GM23338 (cell line): ENCODE results near the gene CNPY1. TPM values are rescaled to one million over a fixed set of nuclear protein-coding genes. Genes with fewer than 3 reads are reported as not detected.

Experiments
- ATAC-seq: fragments of 200-7000 bp; cut with Tn5 transposase; 3 replicates; pipeline ENCODE4 v1.9.1; 2020
- DNase-seq: peaks from one replicate; pipeline ENCODE4 v3.0.0-alpha.2; 2015; ENCODE audit warnings: low spot score
- H2AFZ ChIP-seq: fragments of 200-600 bp; sonication (generic); 2 replicates; pipeline ENCODE4 v1.8.0; 2016; ENCODE audit warnings: antibody characterized with exemption, mild to moderate bottlenecking, moderate library complexity
- H3F3A ChIP-seq: fragments of 200-600 bp; sonication (generic); replicated peaks from 2 replicates; pipeline ENCODE4 v1.8.0; 2017; ENCODE audit warnings: antibody characterized with exemption, mixed run types, low read depth
- H3K27ac ChIP-seq: fragments of 200-600 bp; sonication (generic); 2 replicates; pipeline ENCODE4 v1.6.1; 2016; ENCODE audit warnings: low read depth
- H3K27me3 ChIP-seq: fragments of 200-600 bp; sonication (generic); 2 replicates; pipeline ENCODE4 v1.8.0; 2016; ENCODE audit warnings: mild to moderate bottlenecking, mixed run types, moderate library complexity; ENCODE audit not compliant: insufficient read depth
- H3K36me3 ChIP-seq: fragments of 200-600 bp; sonication (generic); 2 replicates; pipeline ENCODE4 v1.8.0; 2016; ENCODE audit warnings: mild to moderate bottlenecking; ENCODE audit not compliant: insufficient read depth
- H3K4me1 ChIP-seq: fragments of 200-600 bp; sonication (generic); 2 replicates; pipeline ENCODE4 v1.8.0; 2016; ENCODE audit warnings: mild to moderate bottlenecking, moderate library complexity; ENCODE audit not compliant: insufficient read depth
- H3K4me2 ChIP-seq: fragments of 200-600 bp; sonication (generic); 2 replicates; pipeline ENCODE4 v1.7.1; 2017; ENCODE audit warnings: mixed run types
- H3K4me3 ChIP-seq: fragments of 200-600 bp; sonication (generic); 2 replicates; pipeline ENCODE4 v1.6.1; 2016; ENCODE audit warnings: mixed run types
- H3K79me2 ChIP-seq: fragments of 200-600 bp; sonication (generic); replicated peaks from 2 replicates; pipeline ENCODE4 v1.8.0; 2017; ENCODE audit warnings: mild to moderate bottlenecking; ENCODE audit not compliant: insufficient read depth
- H3K9me2 ChIP-seq: fragments of 200-600 bp; sonication (generic); 2 replicates; pipeline ENCODE4 v1.8.0; 2017; ENCODE audit not compliant: insufficient read depth
- H4K20me1 ChIP-seq: fragments of 200-600 bp; sonication (generic); replicated peaks from 2 replicates; pipeline ENCODE4 v1.8.0; 2017; ENCODE audit warnings: mild to moderate bottlenecking; ENCODE audit not compliant: insufficient read depth
- H3K27ac Mint-ChIP-seq: 2 replicates; pipeline ENCODE4 v1.8.0; 2020; ENCODE audit warnings: inconsistent platforms, mild to moderate bottlenecking, moderate library complexity, mixed read lengths
- H3K27me3 Mint-ChIP-seq: 3 replicates; pipeline ENCODE4 v1.8.0; 2022; ENCODE audit warnings: low read depth, mild to moderate bottlenecking, moderate library complexity, mixed read lengths, inconsistent platforms; ENCODE audit not compliant: insufficient read depth, poor library complexity
- H3K36me3 Mint-ChIP-seq: 3 replicates; pipeline ENCODE4 v1.8.0; 2021; ENCODE audit warnings: low read depth, mild to moderate bottlenecking, inconsistent platforms, moderate library complexity, mixed read lengths
- H3K4me1 Mint-ChIP-seq: 3 replicates; pipeline ENCODE4 v1.8.0; 2020; ENCODE audit warnings: mild to moderate bottlenecking, inconsistent platforms, mixed read lengths
- H3K4me3 Mint-ChIP-seq: 3 replicates; pipeline ENCODE4 v1.8.0; 2021; ENCODE audit warnings: moderate library complexity, mild to moderate bottlenecking, inconsistent platforms, mixed read lengths
- H3K9me3 Mint-ChIP-seq: 3 replicates; pipeline ENCODE4 v1.8.0; 2020; ENCODE audit warnings: moderate library complexity, mild to moderate bottlenecking, inconsistent platforms, mixed read lengths
- JUNB ChIP-seq: IDR thresholded peaks from one replicate; pipeline ENCODE4 v1.6.1; 2016; ENCODE audit warnings: antibody characterized with exemption; ENCODE audit not compliant: unreplicated experiment
- ZNF114 ChIP-seq: fragments of 250-450 bp; sonication (Bioruptor Pico); IDR thresholded peaks from 2 replicates; pipeline ENCODE4 v1.5.0; 2020; ENCODE audit warnings: mild to moderate bottlenecking, moderate library complexity
- ZNF462 ChIP-seq: fragments of 250-450 bp; sonication (Bioruptor Pico); IDR thresholded peaks from 2 replicates; pipeline ENCODE4 v1.5.0; 2020; ENCODE audit warnings: mild to moderate bottlenecking, moderate library complexity
- polyA plus RNA-seq: library from polyadenylated mRNA; unstranded; fragments of >200 nt; fragmentation: Nextera tagmentation; extraction: Ambion mirVana; gene quantifications from 2 replicates; pipeline ENCODE4 v1.2.1, GENCODE V29; 2016
- total RNA-seq: library from RNA; depleted of rRNA; stranded (reverse); fragments of >200 nt; shearing (Covaris generic); gene quantifications from 2 replicates; pipeline ENCODE4 v1.2.3, GENCODE V29; 2014

Gene CNPY1
- total and polyA plus RNA-seq, 2 experiments from 2014 or later, result not detected

GRCh38 chr7:155483868-155484325, 62.5 kb downstream of the CNPY1 start:
- H3K4me3 Mint-ChIP-seq, result no peak overlapping the region

More at GRCh38 chr7:155483868-155484325, 62.5 kb downstream of the CNPY1 start:
- ATAC-seq, result peak; percentile 41
- H3K79me2 ChIP-seq, result no peaks in the 10 kb centered on the region
- Mint-ChIP-seq H3K4me1 (peaks cover 25% of the 10 kb centered on the region), H3K36me3 (no peaks in the 10 kb centered on the region), H3K27me3 (peaks cover 54% of the 10 kb centered on the region), H3K27ac (no peak overlapping the region), H3K9me3 (no peaks in the 10 kb centered on the region)
- H3K27ac ChIP-seq, result no peak overlapping the region
- H4K20me1 ChIP-seq, result 0 out of 2 replicates have a peak, but pooled peaks cover 5% of the 10 kb centered on the region
- H3K4me3 ChIP-seq, result no peak overlapping the region
- H3K4me1 ChIP-seq, result peaks cover 7% of the 10 kb centered on the region
- H2AFZ ChIP-seq, result peak overlapping the region; percentile 43; the same call in 1 of the 2 replicates
- no peak overlapping the region for H3K4me2 ChIP-seq
- H3K36me3 ChIP-seq, result no peaks in the 10 kb centered on the region
- no peak for DNase-seq
- TF ChIP-seq JUNB (no peak), ZNF114 (CRISPR knock-in tag) (no peak), ZNF462 (CRISPR knock-in tag) (no peak)
- H3K9me2 ChIP-seq, result no peaks in the 10 kb centered on the region
- 0 out of 2 replicates have a peak, but pooled peaks cover 14% of the 10 kb centered on the region for H3F3A ChIP-seq
- H3K27me3 ChIP-seq, result peaks cover 49% of the 10 kb centered on the region
